PFSK-1 (cell line): ENCODE results near the gene SH3PXD2A.

Experiments used
- FOXP2 ChIP-seq: optimal IDR thresholded peaks from 2 replicates; pipeline ENCODE3; 2011; ENCODE audit warnings: borderline replicate concordance, control low read depth, inconsistent platforms; ENCODE audit not compliant: insufficient read depth; ENCODE audit errors: extremely low read length, extremely low read depth
- POLR2AphosphoS5 ChIP-seq: IDR thresholded peaks from 2 replicates; pipeline ENCODE4 v1.6.1; 2012; ENCODE audit warnings: low read depth, mild to moderate bottlenecking, control low read depth, low read length, moderate library complexity
- SIN3A ChIP-seq: IDR thresholded peaks from 2 replicates; pipeline ENCODE4 v1.6.1; 2012; ENCODE audit warnings: mild to moderate bottlenecking, low read length, moderate library complexity, borderline replicate concordance; ENCODE audit not compliant: insufficient read depth
- TAF1 ChIP-seq: IDR thresholded peaks from 2 replicates; pipeline ENCODE4 v1.6.1; 2012; ENCODE audit warnings: low read length, control low read depth, borderline replicate concordance; ENCODE audit not compliant: insufficient read depth

DNA sequence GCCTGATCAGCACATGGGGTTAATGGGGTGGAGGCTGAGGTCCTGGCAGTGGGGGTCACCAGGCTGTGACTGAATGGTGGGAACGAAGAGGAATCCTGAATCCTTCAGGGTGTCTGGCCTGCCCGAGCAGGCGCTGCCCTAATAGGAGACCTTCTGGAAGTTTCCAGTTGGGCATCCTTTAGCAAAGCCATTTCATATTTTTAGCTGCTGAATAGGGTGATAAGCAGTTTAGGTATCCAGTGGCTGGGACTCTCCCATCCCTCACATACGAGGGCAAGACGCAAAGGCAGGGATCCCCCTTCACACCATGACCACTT, 159.3 kb downstream of the SH3PXD2A start:
- no peak for TF ChIP-seq POLR2AphosphoS5
- no peak for TF ChIP-seq FOXP2
- TF ChIP-seq SIN3A = no peak
- no peak for TF ChIP-seq TAF1
